ENCODE measurements around the gene NTNG1. TPM values are rescaled to one million over a fixed set of nuclear protein-coding genes. Genes with fewer than 3 reads are reported as not detected.

NTNG1 gene
- total RNA-seq, 1 experiment from 2014 or later, result 2.3 TPM

DNA sequence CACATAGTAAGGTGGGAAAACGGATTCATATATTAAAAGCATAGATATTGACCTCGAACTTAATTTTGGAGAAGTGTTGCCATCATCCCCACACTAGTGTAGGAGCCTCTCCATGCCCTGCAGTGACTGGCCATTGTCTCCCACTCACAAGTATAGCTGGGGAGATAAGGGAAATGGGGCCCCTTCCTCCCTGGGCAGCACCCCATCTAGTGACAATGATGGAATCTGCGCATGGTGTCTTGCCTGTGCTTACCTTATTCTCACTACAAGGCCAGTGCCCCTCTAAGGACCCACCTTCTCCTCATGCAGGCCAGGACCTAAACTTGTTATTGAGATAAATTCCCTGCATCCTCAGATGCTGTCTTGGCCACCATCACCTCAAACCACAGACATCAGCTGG, 374.9 kb downstream of the NTNG1 start (continued):
- TF ChIP-seq ZNF263 (CRISPR knock-in tag; IDR thresholded peaks at IDR 0.05; ENCODE audit: low read depth), result no peak

DNA sequence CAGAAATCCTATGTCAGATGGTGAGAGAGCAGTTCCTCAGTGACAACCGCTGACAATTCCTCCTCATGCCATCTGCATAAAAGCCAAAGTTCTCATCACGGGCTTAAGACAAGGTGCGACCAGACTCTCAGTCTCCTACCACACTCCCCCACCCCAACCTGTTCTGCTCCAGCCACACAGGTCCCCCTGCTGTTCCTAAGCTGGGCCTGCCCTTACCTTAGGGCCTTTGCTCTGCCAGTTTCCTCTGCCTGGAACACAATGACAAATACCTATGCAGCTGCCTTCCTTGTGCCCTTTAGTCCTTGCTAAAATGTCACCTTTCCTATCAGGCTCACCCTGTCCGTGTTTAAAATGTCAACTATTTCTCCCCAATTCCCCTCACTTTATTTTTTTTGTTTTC, 382.2 kb downstream of the NTNG1 start:
- H3K9me3 Mint-ChIP-seq, result peaks cover 4% of the 10 kb centered on the region; the same call in 1 of the 2 replicates

DNA sequence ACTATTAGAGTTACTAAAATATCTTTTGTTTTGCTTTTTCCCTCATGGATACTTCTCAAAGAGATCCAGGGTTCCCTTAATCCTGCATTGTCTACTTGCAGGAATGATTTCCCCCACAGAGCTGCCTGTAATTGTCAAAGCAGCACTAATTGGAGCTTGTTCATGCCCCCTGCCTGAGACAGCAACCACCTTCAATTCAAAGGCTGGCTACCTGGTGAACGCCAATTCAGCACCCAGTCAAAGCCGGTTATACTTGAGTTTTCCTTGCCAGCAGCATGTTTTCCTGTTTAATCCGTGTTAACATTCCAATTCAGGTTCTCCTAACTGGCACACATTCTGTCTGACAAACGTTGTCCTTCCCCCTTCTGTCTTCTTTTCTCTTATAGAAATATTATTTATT, 382.9 kb downstream of the NTNG1 start:
- H3K36me3 Mint-ChIP-seq, result no peaks in the 10 kb centered on the region
- H3K27me3 Mint-ChIP-seq (ENCODE audit: low read depth), result no peaks in the 10 kb centered on the region
- peaks cover 4% of the 10 kb centered on the region; the same call in 1 of the 2 replicates for H3K9me3 Mint-ChIP-seq
- no peak overlapping the region for H3K27ac Mint-ChIP-seq
- H3K4me3 Mint-ChIP-seq, result no peak overlapping the region
- POLR2A ChIA-PET, result no interaction called here
- TF ChIP-seq EMX1 (CRISPR knock-in tag; IDR thresholded peaks at IDR 0.05), result no peak
- TF ChIP-seq ZNF121 (CRISPR knock-in tag; IDR thresholded peaks at IDR 0.05), result no peak
- TF ChIP-seq, protein P1, sequence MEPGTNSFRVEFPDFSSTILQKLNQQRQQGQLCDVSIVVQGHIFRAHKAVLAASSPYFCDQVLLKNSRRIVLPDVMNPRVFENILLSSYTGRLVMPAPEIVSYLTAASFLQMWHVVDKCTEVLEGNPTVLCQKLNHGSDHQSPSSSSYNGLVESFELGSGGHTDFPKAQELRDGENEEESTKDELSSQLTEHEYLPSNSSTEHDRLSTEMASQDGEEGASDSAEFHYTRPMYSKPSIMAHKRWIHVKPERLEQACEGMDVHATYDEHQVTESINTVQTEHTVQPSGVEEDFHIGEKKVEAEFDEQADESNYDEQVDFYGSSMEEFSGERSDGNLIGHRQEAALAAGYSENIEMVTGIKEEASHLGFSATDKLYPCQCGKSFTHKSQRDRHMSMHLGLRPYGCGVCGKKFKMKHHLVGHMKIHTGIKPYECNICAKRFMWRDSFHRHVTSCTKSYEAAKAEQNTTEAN (CRISPR knock-in tag; IDR thresholded peaks at IDR 0.05), result no peak
- TF ChIP-seq ZNF671 (CRISPR knock-in tag; IDR thresholded peaks at IDR 0.05), result no peak
- TF ChIP-seq, protein P2, sequence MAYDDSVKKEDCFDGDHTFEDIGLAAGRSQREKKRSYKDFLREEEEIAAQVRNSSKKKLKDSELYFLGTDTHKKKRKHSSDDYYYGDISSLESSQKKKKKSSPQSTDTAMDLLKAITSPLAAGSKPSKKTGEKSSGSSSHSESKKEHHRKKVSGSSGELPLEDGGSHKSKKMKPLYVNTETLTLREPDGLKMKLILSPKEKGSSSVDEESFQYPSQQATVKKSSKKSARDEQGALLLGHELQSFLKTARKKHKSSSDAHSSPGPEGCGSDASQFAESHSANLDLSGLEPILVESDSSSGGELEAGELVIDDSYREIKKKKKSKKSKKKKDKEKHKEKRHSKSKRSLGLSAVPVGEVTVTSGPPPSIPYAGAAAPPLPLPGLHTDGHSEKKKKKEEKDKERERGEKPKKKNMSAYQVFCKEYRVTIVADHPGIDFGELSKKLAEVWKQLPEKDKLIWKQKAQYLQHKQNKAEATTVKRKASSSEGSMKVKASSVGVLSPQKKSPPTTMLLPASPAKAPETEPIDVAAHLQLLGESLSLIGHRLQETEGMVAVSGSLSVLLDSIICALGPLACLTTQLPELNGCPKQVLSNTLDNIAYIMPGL (CRISPR knock-in tag; IDR thresholded peaks at IDR 0.05), result no peak
- TF ChIP-seq FOXK1 (CRISPR knock-in tag; IDR thresholded peaks at IDR 0.05), result no peak
- TF ChIP-seq NR2C2 (CRISPR knock-in tag; IDR thresholded peaks at IDR 0.05), result no peak
- TF ChIP-seq, protein P3, sequence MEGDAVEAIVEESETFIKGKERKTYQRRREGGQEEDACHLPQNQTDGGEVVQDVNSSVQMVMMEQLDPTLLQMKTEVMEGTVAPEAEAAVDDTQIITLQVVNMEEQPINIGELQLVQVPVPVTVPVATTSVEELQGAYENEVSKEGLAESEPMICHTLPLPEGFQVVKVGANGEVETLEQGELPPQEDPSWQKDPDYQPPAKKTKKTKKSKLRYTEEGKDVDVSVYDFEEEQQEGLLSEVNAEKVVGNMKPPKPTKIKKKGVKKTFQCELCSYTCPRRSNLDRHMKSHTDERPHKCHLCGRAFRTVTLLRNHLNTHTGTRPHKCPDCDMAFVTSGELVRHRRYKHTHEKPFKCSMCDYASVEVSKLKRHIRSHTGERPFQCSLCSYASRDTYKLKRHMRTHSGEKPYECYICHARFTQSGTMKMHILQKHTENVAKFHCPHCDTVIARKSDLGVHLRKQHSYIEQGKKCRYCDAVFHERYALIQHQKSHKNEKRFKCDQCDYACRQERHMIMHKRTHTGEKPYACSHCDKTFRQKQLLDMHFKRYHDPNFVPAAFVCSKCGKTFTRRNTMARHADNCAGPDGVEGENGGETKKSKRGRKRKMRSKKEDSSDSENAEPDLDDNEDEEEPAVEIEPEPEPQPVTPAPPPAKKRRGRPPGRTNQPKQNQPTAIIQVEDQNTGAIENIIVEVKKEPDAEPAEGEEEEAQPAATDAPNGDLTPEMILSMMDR (IDR thresholded peaks at IDR 0.05), result no peak
- no peak for TF ChIP-seq JAZF1 (CRISPR knock-in tag; IDR thresholded peaks at IDR 0.05)
- TF ChIP-seq ZNF138 (CRISPR knock-in tag; conservative IDR thresholded peaks at IDR 0.05), result no peak
- TF ChIP-seq CREM (CRISPR knock-in tag; IDR thresholded peaks at IDR 0.05), result no peak
- no peak for TF ChIP-seq NFATC4 (CRISPR knock-in tag; IDR thresholded peaks at IDR 0.05)
- CTCF ChIA-PET, result interaction anchor here (0.8 kb wide), 1 partner anchor 28 kb away, joined by 3 read pairs; no protein-coding TSS in a partner anchor
- H3K4me1 Mint-ChIP-seq, result peaks cover 24% of the 10 kb centered on the region
- DNase-seq (ENCODE audit: low spot score) (no peak), ATAC-seq (peak; percentile 56)

More for the DNA sequence above, 382.2 kb downstream of the NTNG1 start:
- CTCF ChIA-PET, result interaction anchor here (0.8 kb wide), 1 partner anchor 29 kb away, joined by 3 read pairs; no protein-coding TSS in a partner anchor
- TF ChIP-seq, protein P4, sequence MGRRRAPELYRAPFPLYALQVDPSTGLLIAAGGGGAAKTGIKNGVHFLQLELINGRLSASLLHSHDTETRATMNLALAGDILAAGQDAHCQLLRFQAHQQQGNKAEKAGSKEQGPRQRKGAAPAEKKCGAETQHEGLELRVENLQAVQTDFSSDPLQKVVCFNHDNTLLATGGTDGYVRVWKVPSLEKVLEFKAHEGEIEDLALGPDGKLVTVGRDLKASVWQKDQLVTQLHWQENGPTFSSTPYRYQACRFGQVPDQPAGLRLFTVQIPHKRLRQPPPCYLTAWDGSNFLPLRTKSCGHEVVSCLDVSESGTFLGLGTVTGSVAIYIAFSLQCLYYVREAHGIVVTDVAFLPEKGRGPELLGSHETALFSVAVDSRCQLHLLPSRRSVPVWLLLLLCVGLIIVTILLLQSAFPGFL (CRISPR knock-in tag; IDR thresholded peaks at IDR 0.05; ENCODE audit: borderline replicate concordance), result no peak
- TF ChIP-seq, protein P5, sequence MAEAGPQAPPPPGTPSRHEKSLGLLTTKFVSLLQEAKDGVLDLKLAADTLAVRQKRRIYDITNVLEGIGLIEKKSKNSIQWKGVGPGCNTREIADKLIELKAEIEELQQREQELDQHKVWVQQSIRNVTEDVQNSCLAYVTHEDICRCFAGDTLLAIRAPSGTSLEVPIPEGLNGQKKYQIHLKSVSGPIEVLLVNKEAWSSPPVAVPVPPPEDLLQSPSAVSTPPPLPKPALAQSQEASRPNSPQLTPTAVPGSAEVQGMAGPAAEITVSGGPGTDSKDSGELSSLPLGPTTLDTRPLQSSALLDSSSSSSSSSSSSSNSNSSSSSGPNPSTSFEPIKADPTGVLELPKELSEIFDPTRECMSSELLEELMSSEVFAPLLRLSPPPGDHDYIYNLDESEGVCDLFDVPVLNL (CRISPR knock-in tag; IDR thresholded peaks at IDR 0.05; ENCODE audit: borderline replicate concordance, low read depth), result no peak
- no peaks in the 10 kb centered on the region for H3K36me3 Mint-ChIP-seq
- no peak for DNase-seq (ENCODE audit: low spot score)
- peak; percentile 85 for ATAC-seq
- no peak overlapping the region for H3K27ac Mint-ChIP-seq
- peaks cover 24% of the 10 kb centered on the region for H3K4me1 Mint-ChIP-seq
- POLR2A ChIA-PET, result no interaction called here
- no peaks in the 10 kb centered on the region for H3K27me3 Mint-ChIP-seq (ENCODE audit: low read depth)
- no peak overlapping the region for H3K4me3 Mint-ChIP-seq

Data from WTC11 (cell line).